Spleen (tissue), 7 donors: ENCODE data around the gene KCNA4.

Source experiments
- CTCF ChIP-seq, 11 experiments: fragments of 200-600 bp in 7 of 11; fragments of 450-650 bp in 4 of 11; sonication (generic) in 4 of 11; IDR thresholded peaks in 8 of 11; conservative IDR thresholded peaks in 3 of 11; 1 replicate in 7 of 11; 2 replicates in 4 of 11; pipeline versions ENCODE4 v1.4.0 to v1.8.0; 2016 to 2021; ENCODE audit warnings: antibody characterized with exemption in 11 of 11, inconsistent platforms in 4 of 11, mild to moderate bottlenecking in 1 of 11
- POLR2AphosphoS5 ChIP-seq, 3 donors: sonication (generic); formaldehyde crosslinking; IDR thresholded peaks; one replicate each; pipeline ENCODE4 v1.5.1; 2017; ENCODE audit warnings: antibody characterized with exemption in 3 of 3
- donor health status: DM: no; HTN: no; CAD: no; lungs with moderate emphysema.
- donor health status: DM: no; HTN: no; CAD: no.
- donor health status: DM: no; HTN: no; CAD: no.

- no peak for TF ChIP-seq CTCF (IDR thresholded peaks at IDR 0.05 in 8 of 11, conservative IDR thresholded peaks at IDR 0.05 in 3 of 11)
- no peak for TF ChIP-seq POLR2AphosphoS5 (IDR thresholded peaks at IDR 0.05)
These were observed 53.0 kb downstream of the KCNA4 start for GRCh38 chr11:29963796-29964195.
